GM23338 (cell line): ENCODE measurements around the gene SRRT. TPM values are rescaled to one million over a fixed set of nuclear protein-coding genes. Genes with fewer than 3 reads are reported as not detected.

Experiments used
- ATAC-seq: fragments of 200-7000 bp; cut with Tn5 transposase; 3 replicates; pipeline ENCODE4 v1.9.1; 2020
- DNase-seq: peaks from one replicate; pipeline ENCODE4 v3.0.0-alpha.2; 2015; ENCODE audit warnings: low spot score
- H2AFZ ChIP-seq: fragments of 200-600 bp; sonication (generic); 2 replicates; pipeline ENCODE4 v1.8.0; 2016; ENCODE audit warnings: antibody characterized with exemption, mild to moderate bottlenecking, moderate library complexity
- H3F3A ChIP-seq: fragments of 200-600 bp; sonication (generic); replicated peaks from 2 replicates; pipeline ENCODE4 v1.8.0; 2017; ENCODE audit warnings: antibody characterized with exemption, mixed run types, low read depth
- H3K27ac ChIP-seq: fragments of 200-600 bp; sonication (generic); 2 replicates; pipeline ENCODE4 v1.6.1; 2016; ENCODE audit warnings: low read depth
- H3K27me3 ChIP-seq: fragments of 200-600 bp; sonication (generic); 2 replicates; pipeline ENCODE4 v1.8.0; 2016; ENCODE audit warnings: mild to moderate bottlenecking, mixed run types, moderate library complexity; ENCODE audit not compliant: insufficient read depth
- H3K36me3 ChIP-seq: fragments of 200-600 bp; sonication (generic); 2 replicates; pipeline ENCODE4 v1.8.0; 2016; ENCODE audit warnings: mild to moderate bottlenecking; ENCODE audit not compliant: insufficient read depth
- H3K4me1 ChIP-seq: fragments of 200-600 bp; sonication (generic); 2 replicates; pipeline ENCODE4 v1.8.0; 2016; ENCODE audit warnings: mild to moderate bottlenecking, moderate library complexity; ENCODE audit not compliant: insufficient read depth
- H3K4me2 ChIP-seq: fragments of 200-600 bp; sonication (generic); 2 replicates; pipeline ENCODE4 v1.7.1; 2017; ENCODE audit warnings: mixed run types
- H3K4me3 ChIP-seq: fragments of 200-600 bp; sonication (generic); 2 replicates; pipeline ENCODE4 v1.6.1; 2016; ENCODE audit warnings: mixed run types
- H3K79me2 ChIP-seq: fragments of 200-600 bp; sonication (generic); replicated peaks from 2 replicates; pipeline ENCODE4 v1.8.0; 2017; ENCODE audit warnings: mild to moderate bottlenecking; ENCODE audit not compliant: insufficient read depth
- H3K9me2 ChIP-seq: fragments of 200-600 bp; sonication (generic); 2 replicates; pipeline ENCODE4 v1.8.0; 2017; ENCODE audit not compliant: insufficient read depth
- H4K20me1 ChIP-seq: fragments of 200-600 bp; sonication (generic); replicated peaks from 2 replicates; pipeline ENCODE4 v1.8.0; 2017; ENCODE audit warnings: mild to moderate bottlenecking; ENCODE audit not compliant: insufficient read depth
- H3K27ac Mint-ChIP-seq: 2 replicates; pipeline ENCODE4 v1.8.0; 2020; ENCODE audit warnings: inconsistent platforms, mild to moderate bottlenecking, moderate library complexity, mixed read lengths
- H3K27me3 Mint-ChIP-seq: 3 replicates; pipeline ENCODE4 v1.8.0; 2022; ENCODE audit warnings: low read depth, mild to moderate bottlenecking, moderate library complexity, mixed read lengths, inconsistent platforms; ENCODE audit not compliant: insufficient read depth, poor library complexity
- H3K36me3 Mint-ChIP-seq: 3 replicates; pipeline ENCODE4 v1.8.0; 2021; ENCODE audit warnings: low read depth, mild to moderate bottlenecking, inconsistent platforms, moderate library complexity, mixed read lengths
- H3K4me1 Mint-ChIP-seq: 3 replicates; pipeline ENCODE4 v1.8.0; 2020; ENCODE audit warnings: mild to moderate bottlenecking, inconsistent platforms, mixed read lengths
- H3K4me3 Mint-ChIP-seq: 3 replicates; pipeline ENCODE4 v1.8.0; 2021; ENCODE audit warnings: moderate library complexity, mild to moderate bottlenecking, inconsistent platforms, mixed read lengths
- H3K9me3 Mint-ChIP-seq: 3 replicates; pipeline ENCODE4 v1.8.0; 2020; ENCODE audit warnings: moderate library complexity, mild to moderate bottlenecking, inconsistent platforms, mixed read lengths
- CTCF ChIP-seq, 2 experiments: fragments of 200-600 bp in 1 of 2; sonication (generic) in 1 of 2; conservative IDR thresholded peaks; 2 replicates each; pipeline versions ENCODE4 v1.5.1 to v1.6.1; 2016 to 2017; ENCODE audit warnings: antibody characterized with exemption in 2 of 2, low read depth in 2 of 2, mild to moderate bottlenecking in 2 of 2, moderate library complexity in 1 of 2
- NANOG ChIP-seq: IDR thresholded peaks from 2 replicates; pipeline ENCODE4 v1.6.1; 2016; ENCODE audit warnings: antibody characterized with exemption, borderline replicate concordance
- POLR2AphosphoS5 ChIP-seq: IDR thresholded peaks from 2 replicates; pipeline ENCODE4 v1.6.1; 2016; ENCODE audit warnings: antibody characterized with exemption, low read depth
- STAT1 ChIP-seq: IDR thresholded peaks from one replicate; pipeline ENCODE4 v1.6.1; 2016; ENCODE audit warnings: antibody characterized with exemption; ENCODE audit not compliant: unreplicated experiment
- ZNF114 ChIP-seq: fragments of 250-450 bp; sonication (Bioruptor Pico); IDR thresholded peaks from 2 replicates; pipeline ENCODE4 v1.5.0; 2020; ENCODE audit warnings: mild to moderate bottlenecking, moderate library complexity
- ZNF462 ChIP-seq: fragments of 250-450 bp; sonication (Bioruptor Pico); IDR thresholded peaks from 2 replicates; pipeline ENCODE4 v1.5.0; 2020; ENCODE audit warnings: mild to moderate bottlenecking, moderate library complexity
- polyA plus RNA-seq: library from polyadenylated mRNA; unstranded; fragments of >200 nt; fragmentation: Nextera tagmentation; extraction: Ambion mirVana; gene quantifications from 2 replicates; pipeline ENCODE4 v1.2.1, GENCODE V29; 2016
- total RNA-seq: library from RNA; depleted of rRNA; stranded (reverse); fragments of >200 nt; shearing (Covaris generic); gene quantifications from 2 replicates; pipeline ENCODE4 v1.2.3, GENCODE V29; 2014

Gene SRRT
- total and polyA plus RNA-seq, 2 experiments from 2014 or later, result 113 to 140 TPM

GRCh38 chr7:100865372-100865911, 9.5 kb upstream of the SRRT start:
- H2AFZ ChIP-seq, result no peak overlapping the region
- TF ChIP-seq ZNF114 (CRISPR knock-in tag), result no peak
- TF ChIP-seq CTCF (conservative IDR thresholded peaks at IDR 0.05; ENCODE audit: low read depth in 2 of 2), result peak in 1 of 2 experiments; percentile 45; a peak in 3 of 4 replicates
- no peak for TF ChIP-seq STAT1
- TF ChIP-seq NANOG, result no peak
- DNase-seq (peak; percentile 58), ATAC-seq (peak; percentile 9)
- peaks cover 14% of the 10 kb centered on the region for H3K27me3 Mint-ChIP-seq
- H3K9me2 ChIP-seq, result no peaks in the 10 kb centered on the region
- peak overlapping the region; percentile 24; the same call in 1 of the 3 replicates for H3K4me3 Mint-ChIP-seq
- no peak overlapping the region for H3K27ac Mint-ChIP-seq
- no peak overlapping the region for H3K27ac ChIP-seq
- H3K4me3 ChIP-seq, result no peak overlapping the region
- no peaks in the 10 kb centered on the region for H3K27me3 ChIP-seq
- H3K4me1 Mint-ChIP-seq, result peaks cover 14% of the 10 kb centered on the region; the same call in 2 of the 3 replicates
- no peak overlapping the region for H3K4me2 ChIP-seq
- H3K36me3 Mint-ChIP-seq, result peaks cover 54% of the 10 kb centered on the region
- H3K36me3 ChIP-seq, result peaks cover 4% of the 10 kb centered on the region; the same call in 1 of the 2 replicates
- no peaks in the 10 kb centered on the region; the same call in 2 of the 3 replicates for H3K9me3 Mint-ChIP-seq
- 0 out of 2 replicates have a peak, but pooled peaks cover 3% of the 10 kb centered on the region for H4K20me1 ChIP-seq
- peaks cover 18% of the 10 kb centered on the region for H3K79me2 ChIP-seq
- H3K4me1 ChIP-seq, result peaks cover 11% of the 10 kb centered on the region
- H3F3A ChIP-seq, result peaks cover 13% of the 10 kb centered on the region; the same call in 1 of the 2 replicates

- Mint-ChIP-seq H3K27ac (peak overlapping the region; percentile 99), H3K9me3 (no peaks in the 10 kb centered on the region; the same call in 2 of the 3 replicates), H3K27me3 (peaks cover 19% of the 10 kb centered on the region), H3K4me1 (peaks cover 14% of the 10 kb centered on the region; the same call in 2 of the 3 replicates), H3K4me3 (peak overlapping the region; percentile 94; the same call in 1 of the 3 replicates), H3K36me3 (peaks cover 54% of the 10 kb centered on the region)
- Histone ChIP-seq H3K9me2 (no peaks in the 10 kb centered on the region), H3K27me3 (no peaks in the 10 kb centered on the region), H4K20me1 (0 out of 2 replicates have a peak, but pooled peaks cover 3% of the 10 kb centered on the region), H3K79me2 (peaks cover 18% of the 10 kb centered on the region), H3K27ac (peak overlapping the region; percentile 97), H3K4me1 (peaks cover 11% of the 10 kb centered on the region), H2AFZ (no peak overlapping the region), H3K4me2 (peak overlapping the region; percentile 91), H3K4me3 (no peak overlapping the region; the same call in 1 of the 2 replicates), H3K36me3 (peaks cover 6% of the 10 kb centered on the region; the same call in 1 of the 2 replicates), H3F3A (peaks cover 13% of the 10 kb centered on the region; the same call in 1 of the 2 replicates)
- DNase-seq (peak; percentile 27), ATAC-seq (peak; percentile 18)
- no peak for TF ChIP-seq CTCF (conservative IDR thresholded peaks at IDR 0.05; ENCODE audit: low read depth in 2 of 2)
- no peak for TF ChIP-seq POLR2AphosphoS5
- no peak for TF ChIP-seq ZNF462 (CRISPR knock-in tag)
Observed at GRCh38 chr7:100865938-100866728, 8.8 kb upstream of the SRRT start.
